ENCODE measurements around the gene RALGPS2.

DNA sequence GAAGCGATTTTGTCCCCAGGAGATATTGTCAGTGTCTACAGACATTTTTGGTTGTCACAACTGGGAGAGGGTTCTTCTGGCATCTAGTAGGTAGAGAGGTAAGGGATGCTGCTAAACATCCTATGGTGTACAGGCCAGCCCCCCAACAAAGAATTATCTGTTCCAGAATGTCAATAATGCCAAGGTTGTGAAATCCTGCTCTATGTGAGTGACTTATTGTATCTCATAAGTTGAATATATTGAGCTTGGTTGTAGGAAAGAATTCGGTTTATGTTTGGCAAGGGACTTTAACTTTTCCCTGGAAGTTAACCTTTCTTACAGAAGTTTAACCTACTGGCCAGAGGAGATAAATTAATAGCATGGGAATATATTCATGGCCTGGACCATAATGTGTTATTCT, 198.5 kb downstream of the RALGPS2 start:
- TF ChIP-seq POLR2A (IDR thresholded peaks at IDR 0.05), result no peak
- TF ChIP-seq, protein P1, sequence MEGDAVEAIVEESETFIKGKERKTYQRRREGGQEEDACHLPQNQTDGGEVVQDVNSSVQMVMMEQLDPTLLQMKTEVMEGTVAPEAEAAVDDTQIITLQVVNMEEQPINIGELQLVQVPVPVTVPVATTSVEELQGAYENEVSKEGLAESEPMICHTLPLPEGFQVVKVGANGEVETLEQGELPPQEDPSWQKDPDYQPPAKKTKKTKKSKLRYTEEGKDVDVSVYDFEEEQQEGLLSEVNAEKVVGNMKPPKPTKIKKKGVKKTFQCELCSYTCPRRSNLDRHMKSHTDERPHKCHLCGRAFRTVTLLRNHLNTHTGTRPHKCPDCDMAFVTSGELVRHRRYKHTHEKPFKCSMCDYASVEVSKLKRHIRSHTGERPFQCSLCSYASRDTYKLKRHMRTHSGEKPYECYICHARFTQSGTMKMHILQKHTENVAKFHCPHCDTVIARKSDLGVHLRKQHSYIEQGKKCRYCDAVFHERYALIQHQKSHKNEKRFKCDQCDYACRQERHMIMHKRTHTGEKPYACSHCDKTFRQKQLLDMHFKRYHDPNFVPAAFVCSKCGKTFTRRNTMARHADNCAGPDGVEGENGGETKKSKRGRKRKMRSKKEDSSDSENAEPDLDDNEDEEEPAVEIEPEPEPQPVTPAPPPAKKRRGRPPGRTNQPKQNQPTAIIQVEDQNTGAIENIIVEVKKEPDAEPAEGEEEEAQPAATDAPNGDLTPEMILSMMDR (IDR thresholded peaks at IDR 0.05), result no peak

All from adrenal gland (tissue), 5 donors.